GM12878 (cell line): ENCODE results near the gene CPLX1.

ENCODE experiments used
- EED ChIP-seq: sonication (generic); IDR thresholded peaks from 2 replicates; pipeline ENCODE4 v1.6.1; 2016; ENCODE audit warnings: antibody characterized with exemption, low read depth
- EP300 ChIP-seq, 2 experiments: fragments of 150-350 bp in 1 of 2; IDR thresholded peaks; 2 replicates each; pipeline ENCODE4 v1.6.1; 2011 to 2012; ENCODE audit warnings: low read depth in 2 of 2, low read length in 2 of 2, borderline replicate concordance in 1 of 2, improper control_type of control experiment in 1 of 2, inconsistent platforms in 1 of 2; ENCODE audit not compliant: control insufficient read depth in 1 of 2
- GABPA ChIP-seq: IDR thresholded peaks from 2 replicates; pipeline ENCODE4 v1.6.1; 2014; ENCODE audit warnings: antibody characterized with exemption, low read depth, mild to moderate bottlenecking, inconsistent platforms
- NFYA ChIP-seq: IDR thresholded peaks from 2 replicates; pipeline ENCODE4 v1.6.1; 2011; ENCODE audit warnings: low read depth, mild to moderate bottlenecking, low read length, improper control_type of control experiment, borderline replicate concordance
- NFYB ChIP-seq: IDR thresholded peaks from 2 replicates; pipeline ENCODE4 v1.6.1; 2011; ENCODE audit warnings: low read depth, mild to moderate bottlenecking, low read length, improper control_type of control experiment, moderate library complexity; ENCODE audit not compliant: insufficient read depth
- POLR2AphosphoS2 ChIP-seq: IDR thresholded peaks from 2 replicates; pipeline ENCODE4 v1.6.1; 2011; ENCODE audit warnings: low read depth, mild to moderate bottlenecking, low read length, improper control_type of control experiment, moderate library complexity
- SIN3A ChIP-seq: IDR thresholded peaks from 2 replicates; pipeline ENCODE4 v1.6.1; 2012; ENCODE audit warnings: low read depth, low read length, improper control_type of control experiment
- SMAD5 ChIP-seq: IDR thresholded peaks from 2 replicates; pipeline ENCODE4 v1.6.1; 2016; ENCODE audit warnings: antibody characterized with exemption, low read depth
- SRF ChIP-seq, 2 experiments: IDR thresholded peaks; 2 replicates each; pipeline ENCODE4 v1.6.1; 2011; ENCODE audit warnings: low read depth in 2 of 2, low read length in 2 of 2, mild to moderate bottlenecking in 1 of 2, moderate library complexity in 1 of 2
- STAT3 ChIP-seq: IDR thresholded peaks from 2 replicates; pipeline ENCODE4 v1.6.1; 2011; ENCODE audit warnings: low read depth, low read length, improper control_type of control experiment
- ZSCAN29 ChIP-seq: fragments of 450-650 bp; IDR thresholded peaks from 2 replicates; pipeline ENCODE4 v1.6.1; 2017; ENCODE audit warnings: mild to moderate bottlenecking, moderate library complexity
- TF ChIP-seq, protein P1 (sequence below), 3 experiments: IDR thresholded peaks in 2 of 3; conservative IDR thresholded peaks in 1 of 3; 2 replicates each; pipeline ENCODE4 v1.5.1; 2011; ENCODE audit warnings: low read depth in 3 of 3, low read length in 3 of 3, mild to moderate bottlenecking in 3 of 3, control low read depth in 2 of 3, moderate library complexity in 2 of 3, inconsistent platforms in 1 of 3, mixed read lengths in 1 of 3; ENCODE audit not compliant: control insufficient read depth in 2 of 3, insufficient read depth in 1 of 3; ENCODE audit errors: extremely low read depth in 1 of 3

DNA sequence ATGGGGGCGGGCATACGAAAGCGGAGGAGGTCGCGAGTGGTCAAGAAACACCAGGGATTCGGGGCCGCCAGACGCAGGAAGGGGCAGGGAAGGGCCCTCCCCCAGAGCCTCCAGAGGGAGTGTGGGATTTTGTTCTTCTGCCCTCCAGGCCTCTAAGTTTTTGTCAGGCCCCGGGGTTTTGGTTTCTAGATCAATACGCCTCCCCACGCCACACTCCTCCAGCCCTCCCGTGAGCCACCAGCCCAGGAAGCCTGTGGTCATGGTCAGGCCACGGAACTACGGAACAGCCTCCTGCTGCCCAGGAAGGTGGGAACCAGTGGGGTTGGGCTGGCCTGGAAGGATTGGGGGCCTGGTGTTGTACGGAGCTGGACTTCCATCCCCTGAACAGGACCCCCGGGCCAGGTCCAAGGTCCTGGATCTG lies 38.4 kb downstream of the CPLX1 start:
- TF ChIP-seq, protein P1, sequence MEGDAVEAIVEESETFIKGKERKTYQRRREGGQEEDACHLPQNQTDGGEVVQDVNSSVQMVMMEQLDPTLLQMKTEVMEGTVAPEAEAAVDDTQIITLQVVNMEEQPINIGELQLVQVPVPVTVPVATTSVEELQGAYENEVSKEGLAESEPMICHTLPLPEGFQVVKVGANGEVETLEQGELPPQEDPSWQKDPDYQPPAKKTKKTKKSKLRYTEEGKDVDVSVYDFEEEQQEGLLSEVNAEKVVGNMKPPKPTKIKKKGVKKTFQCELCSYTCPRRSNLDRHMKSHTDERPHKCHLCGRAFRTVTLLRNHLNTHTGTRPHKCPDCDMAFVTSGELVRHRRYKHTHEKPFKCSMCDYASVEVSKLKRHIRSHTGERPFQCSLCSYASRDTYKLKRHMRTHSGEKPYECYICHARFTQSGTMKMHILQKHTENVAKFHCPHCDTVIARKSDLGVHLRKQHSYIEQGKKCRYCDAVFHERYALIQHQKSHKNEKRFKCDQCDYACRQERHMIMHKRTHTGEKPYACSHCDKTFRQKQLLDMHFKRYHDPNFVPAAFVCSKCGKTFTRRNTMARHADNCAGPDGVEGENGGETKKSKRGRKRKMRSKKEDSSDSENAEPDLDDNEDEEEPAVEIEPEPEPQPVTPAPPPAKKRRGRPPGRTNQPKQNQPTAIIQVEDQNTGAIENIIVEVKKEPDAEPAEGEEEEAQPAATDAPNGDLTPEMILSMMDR (IDR thresholded peaks at IDR 0.05 in 2 of 3, conservative IDR thresholded peaks at IDR 0.05 in 1 of 3; ENCODE audit: control insufficient read depth in 2 of 3, extremely low read depth in 1 of 3, insufficient read depth in 1 of 3, low read depth in 3 of 3, low read length in 3 of 3), result no peak
- TF ChIP-seq ZSCAN29 (no peak), EP300 (IDR thresholded peaks at IDR 0.05; ENCODE audit: borderline replicate concordance in 1 of 2, control insufficient read depth in 1 of 2, low read depth in 2 of 2, low read length in 2 of 2) (no peak), EED (no peak), GABPA (no peak), SIN3A (no peak), NFYA (no peak), POLR2AphosphoS2 (no peak), NFYB (no peak), SMAD5 (no peak), SRF (IDR thresholded peaks at IDR 0.05; ENCODE audit: low read depth in 2 of 2, low read length in 2 of 2) (no peak), STAT3 (no peak)
